Smooth muscle cell (in vitro differentiated cells): ENCODE results near the gene SIDT2. TPM values are rescaled to one million over a fixed set of nuclear protein-coding genes. Genes with fewer than 3 reads are reported as not detected.

Experiments
- DNase-seq: peaks from one replicate; lab custom pipeline; 2025; ENCODE audit not compliant: unreplicated experiment; lab: John Stamatoyannopoulos, UW
- H2AFZ ChIP-seq: fragments of 200-600 bp; sonication (generic); 2 replicates; pipeline ENCODE4 v1.6.0; 2016; ENCODE audit warnings: antibody characterized with exemption, low read depth, mild to moderate bottlenecking
- H3F3A ChIP-seq: fragments of 200-600 bp; sonication (generic); 2 replicates; pipeline ENCODE4 v1.6.0; 2017; ENCODE audit warnings: antibody characterized with exemption, low read depth
- H3K27ac ChIP-seq: fragments of 200-600 bp; sonication (generic); 2 replicates; pipeline ENCODE4 v1.5.1; 2016; ENCODE audit warnings: low read depth, mild to moderate bottlenecking
- H3K27me3 ChIP-seq: fragments of 200-600 bp; sonication (generic); 2 replicates; pipeline ENCODE4 v1.6.1; 2016; ENCODE audit warnings: low read depth, mild to moderate bottlenecking
- H3K36me3 ChIP-seq: fragments of 200-600 bp; sonication (generic); 2 replicates; pipeline ENCODE4 v1.5.1; 2016; ENCODE audit warnings: low read depth
- H3K4me1 ChIP-seq: fragments of 200-600 bp; sonication (generic); 2 replicates; pipeline ENCODE4 v1.5.1; 2016; ENCODE audit warnings: low read depth
- H3K4me2 ChIP-seq: fragments of 200-600 bp; sonication (generic); 2 replicates; pipeline ENCODE4 v1.6.0; 2016; ENCODE audit warnings: mild to moderate bottlenecking
- H3K4me3 ChIP-seq: fragments of 200-600 bp; sonication (generic); 2 replicates; pipeline ENCODE4 v1.5.1; 2016; ENCODE audit warnings: mild to moderate bottlenecking
- H3K79me2 ChIP-seq: fragments of 200-600 bp; sonication (generic); 2 replicates; pipeline ENCODE4 v1.6.0; 2016; ENCODE audit warnings: low read depth, mild to moderate bottlenecking
- H3K9ac ChIP-seq: fragments of 200-600 bp; sonication (generic); 2 replicates; pipeline ENCODE4 v1.6.0; 2016; ENCODE audit warnings: low read depth
- H3K9me3 ChIP-seq: fragments of 200-600 bp; sonication (generic); replicated peaks from 2 replicates; pipeline ENCODE4 v1.5.1; 2016; ENCODE audit warnings: low read depth
- H4K20me1 ChIP-seq: fragments of 200-600 bp; sonication (generic); 2 replicates; pipeline ENCODE4 v1.6.0; 2016; ENCODE audit warnings: low read depth
- CTCF ChIP-seq: fragments of 200-600 bp; sonication (generic); IDR thresholded peaks from 2 replicates; pipeline ENCODE4 v1.5.1; 2017; ENCODE audit warnings: borderline replicate concordance, mild to moderate bottlenecking, antibody characterized with exemption; ENCODE audit not compliant: insufficient read depth, poor library complexity, severe bottlenecking
- WGBS: methylation state at CpG from one replicate; pipeline ENCODE4 v1.1.7; 2016; ENCODE audit warnings: low lambda C conversion rate; 5-methylcytosine and 5-hydroxymethylcytosine counted together
- polyA plus RNA-seq: library from polyadenylated mRNA; unstranded; fragments of >200 nt; fragmentation: Nextera tagmentation; extraction: Ambion mirVana; gene quantifications from 2 replicates; pipeline ENCODE4 v1.2.1, GENCODE V29; 2016
- total RNA-seq: library from RNA; depleted of rRNA; stranded (reverse); fragments of >200 nt; gene quantifications from 2 replicates; pipeline ENCODE4 v1.2.3, GENCODE V29; 2014

SIDT2 gene
- total and polyA plus RNA-seq, 2 experiments from 2014 or later = 11.6 to 35.0 TPM

GRCh38 chr11:117232911-117233409 is 54.4 kb downstream of the SIDT2 start:
- peaks cover 10% of the 10 kb centered on the region for H3K4me1 ChIP-seq
- peaks cover 51% of the 10 kb centered on the region for H3K79me2 ChIP-seq
- H3K36me3 ChIP-seq = no peaks in the 10 kb centered on the region
- no peaks in the 10 kb centered on the region for H3K9me3 ChIP-seq
- peak overlapping the region; percentile 85 for H3K9ac ChIP-seq
- H3F3A ChIP-seq = no peaks in the 10 kb centered on the region
- no peaks in the 10 kb centered on the region for H3K27me3 ChIP-seq
- H4K20me1 ChIP-seq = no peaks in the 10 kb centered on the region
- WGBS = 5% methylated on average over 21 of the region's 27 CpGs
- peak overlapping the region; percentile 20 for H2AFZ ChIP-seq
- no peak overlapping the region for H3K27ac ChIP-seq
- no peak for DNase-seq
- TF ChIP-seq CTCF = no peak
- H3K4me3 ChIP-seq = peak overlapping the region; percentile 92
- H3K4me2 ChIP-seq = peak overlapping the region; percentile 99

DNA sequence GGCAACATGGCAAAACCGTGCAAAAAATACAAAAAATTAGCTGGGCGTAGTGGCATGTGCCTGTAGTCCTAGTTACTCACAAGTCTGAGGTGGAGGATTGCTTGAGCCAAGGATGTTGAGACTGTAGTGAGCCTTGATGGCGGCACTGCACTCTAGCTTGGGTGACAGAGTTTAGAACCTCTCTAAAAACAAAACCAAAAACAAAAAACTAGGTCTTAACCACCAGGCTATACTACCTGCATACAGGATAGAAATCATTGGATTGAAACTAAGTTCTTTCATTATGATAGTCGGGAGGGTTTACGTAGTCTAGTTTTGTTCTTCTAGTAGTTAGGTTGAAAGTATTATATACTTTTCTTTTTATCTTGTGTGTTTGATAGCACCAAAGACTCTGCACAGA is 59.7 kb downstream of the SIDT2 start:
- no peak overlapping the region for H3K4me3 ChIP-seq
- no peak for TF ChIP-seq CTCF
- peaks cover 11% of the 10 kb centered on the region for H3F3A ChIP-seq
- 97% methylated on average over 5 of the region's 5 CpGs for WGBS
- H3K27ac ChIP-seq = peak overlapping the region; percentile 97
- H3K27me3 ChIP-seq = no peaks in the 10 kb centered on the region
- peaks cover 7% of the 10 kb centered on the region for H3K36me3 ChIP-seq
- H3K79me2 ChIP-seq = peaks cover 13% of the 10 kb centered on the region
- no peak overlapping the region for H3K9ac ChIP-seq
- H3K4me1 ChIP-seq = peaks cover 3% of the 10 kb centered on the region
- H2AFZ ChIP-seq = no peak overlapping the region
- no peak for DNase-seq
- H3K9me3 ChIP-seq = no peaks in the 10 kb centered on the region
- no peak overlapping the region for H3K4me2 ChIP-seq
- no peaks in the 10 kb centered on the region for H4K20me1 ChIP-seq

DNA sequence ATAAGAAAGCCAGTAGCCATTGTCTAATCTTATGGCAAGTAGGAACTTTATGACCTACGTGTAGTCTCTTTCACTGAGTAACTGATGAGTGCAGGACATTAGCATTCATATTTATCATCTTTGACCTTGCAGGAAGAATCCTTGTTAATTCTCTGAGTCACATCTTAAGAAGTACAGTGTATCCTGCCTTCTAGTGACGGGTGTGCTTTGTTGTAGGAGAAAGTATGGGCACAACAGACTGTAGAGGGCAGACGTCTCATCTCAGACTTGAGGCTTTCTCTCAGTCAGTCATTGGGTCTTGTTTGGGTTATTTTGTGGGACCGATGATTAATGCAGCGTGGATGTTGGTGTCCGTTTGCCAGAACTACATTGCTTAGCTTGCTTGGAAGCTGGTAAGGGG is 60.8 kb downstream of the SIDT2 start:
- Histone ChIP-seq H3K36me3 (peaks cover 7% of the 10 kb centered on the region), H3K27ac (peak overlapping the region; percentile 97), H2AFZ (no peak overlapping the region), H3K79me2 (peaks cover 5% of the 10 kb centered on the region), H3K9ac (peak overlapping the region; percentile 75), H3K9me3 (no peaks in the 10 kb centered on the region), H3K4me1 (no peaks in the 10 kb centered on the region), H3K4me2 (peak overlapping the region; percentile 54), H3K4me3 (no peak overlapping the region), H4K20me1 (no peaks in the 10 kb centered on the region), H3F3A (peaks cover 11% of the 10 kb centered on the region), H3K27me3 (no peaks in the 10 kb centered on the region)
- DNase-seq = no peak
- peak; percentile 23 for TF ChIP-seq CTCF
- 27% methylated on average over 6 of the region's 6 CpGs for WGBS

Other genes with a start within 250 kb of the SIDT2 start
- gene SIK3, start 80.3 kb upstream of the SIDT2 start, total RNA-seq = 8.7 and 11.9 TPM in 2 replicates
- 11.0 and 11.8 TPM in 2 replicates for gene SIK3, start 80.3 kb upstream of the SIDT2 start, polyA plus RNA-seq
- 140 and 146 TPM in 2 replicates for gene PAFAH1B2, start 34.5 kb upstream of the SIDT2 start, total RNA-seq
- gene PAFAH1B2, start 34.5 kb upstream of the SIDT2 start, polyA plus RNA-seq = 30.7 and 42.9 TPM in 2 replicates
- gene TAGLN, start 20.6 kb downstream of the SIDT2 start, total RNA-seq = 1,972 and 2,130 TPM in 2 replicates
- gene TAGLN, start 20.6 kb downstream of the SIDT2 start, polyA plus RNA-seq = 2,069 and 2,250 TPM in 2 replicates
- gene PCSK7, start 53.3 kb downstream of the SIDT2 start, total RNA-seq = 20.8 and 36.4 TPM in 2 replicates
- gene PCSK7, start 53.3 kb downstream of the SIDT2 start, polyA plus RNA-seq = 23.5 and 40.7 TPM in 2 replicates
- 12.6 and 15.8 TPM in 2 replicates for gene RNF214, start 53.9 kb downstream of the SIDT2 start, total RNA-seq
- gene RNF214, start 53.9 kb downstream of the SIDT2 start, polyA plus RNA-seq = 10.9 and 17.3 TPM in 2 replicates
- gene BACE1-AS, start 112.6 kb downstream of the SIDT2 start, total RNA-seq = 3.5 and 6.6 TPM in 2 replicates
- gene BACE1-AS, start 112.6 kb downstream of the SIDT2 start, polyA plus RNA-seq = 1.9 and 7.5 TPM in 2 replicates
- 26.6 and 32.4 TPM in 2 replicates for gene BACE1, start 137.5 kb downstream of the SIDT2 start, total RNA-seq
- gene BACE1, start 137.5 kb downstream of the SIDT2 start, polyA plus RNA-seq = 17.5 and 22.4 TPM in 2 replicates
- 11.2 and 14.9 TPM in 2 replicates for gene CEP164, start 149.1 kb downstream of the SIDT2 start, total RNA-seq
- gene CEP164, start 149.1 kb downstream of the SIDT2 start, polyA plus RNA-seq = 30.7 and 36.3 TPM in 2 replicates